Heart right ventricle (tissue), 16 donors: ENCODE measurements around the gene MAPT. TPM values are rescaled to one million over a fixed set of nuclear protein-coding genes. Genes with fewer than 3 reads are reported as not detected.

Experiments
- ATAC-seq, 8 donors: fragments of 200-7000 bp; cut with Tn5 transposase; one replicate each; pipeline ENCODE4 v1.9.1; 2020; ENCODE audit warnings: mild to moderate bottlenecking in 8 of 8, moderate library complexity in 8 of 8, moderate number of reproducible peaks in 1 of 8
- DNase-seq, 2 donors: peaks; one replicate each; pipeline ENCODE4 v3.0.0-alpha.2; 2020
- H3K27ac ChIP-seq, 10 donors: fragments of 200-600 bp; sonication (generic) in 2 of 10; one replicate each; pipeline versions ENCODE4 v1.5.0 to v1.8.0; 2020 to 2022; ENCODE audit warnings: mild to moderate bottlenecking in 3 of 10
- H3K27me3 ChIP-seq, 7 donors: fragments of 200-600 bp; one replicate each; pipeline ENCODE4 v1.8.0; 2021 to 2022; ENCODE audit warnings: mild to moderate bottlenecking in 2 of 7
- H3K36me3 ChIP-seq, 9 donors: fragments of 200-600 bp; sonication (generic) in 1 of 9; one replicate each; pipeline versions ENCODE4 v1.5.0 to v1.8.0; 2020 to 2022; ENCODE audit warnings: mild to moderate bottlenecking in 2 of 9
- H3K4me1 ChIP-seq, 9 donors: fragments of 200-600 bp; sonication (generic) in 1 of 9; one replicate each; pipeline versions ENCODE4 v1.5.0 to v1.8.0; 2020 to 2022; ENCODE audit warnings: mild to moderate bottlenecking in 4 of 9
- H3K4me3 ChIP-seq, 10 donors: fragments of 200-600 bp; sonication (generic) in 2 of 10; one replicate each; pipeline versions ENCODE4 v1.5.0 to v1.8.0; 2020 to 2022; ENCODE audit warnings: mild to moderate bottlenecking in 7 of 10, moderate library complexity in 2 of 10
- H3K9me3 ChIP-seq, 11 donors: fragments of 200-600 bp in 10 of 11; sonication (generic) in 2 of 11; one replicate each; pipeline versions ENCODE4 v1.5.0 to v1.8.0; 2013 to 2022; ENCODE audit warnings: mild to moderate bottlenecking in 2 of 11, control low read depth in 1 of 11, moderate library complexity in 1 of 11
- CTCF ChIP-seq, 9 donors: fragments of 200-600 bp; sonication (generic) in 2 of 9; IDR thresholded peaks; one replicate each; pipeline versions ENCODE4 v1.5.0 to v1.8.0; 2021 to 2022; ENCODE audit warnings: antibody characterized with exemption in 9 of 9, mild to moderate bottlenecking in 5 of 9, moderate library complexity in 1 of 9
- WGBS, 2 donors: extraction: QIAGEN DNeasy Blood & Tissue Kit; methylation state at CpG; one replicate each; pipeline ENCODE4 v1.1.7; 2013; ENCODE audit warnings: inconsistent platforms in 1 of 2; 5-methylcytosine and 5-hydroxymethylcytosine counted together
- intact Hi-C, 10 donors: fragments of 100-400 bp; cut with DNase I; formaldehyde crosslinking; loops; one replicate each; pipeline versions ENCODE4 v1.11.1 to v1.14.2; 2022
- polyA plus RNA-seq, 2 donors: library from polyadenylated mRNA; stranded (reverse); fragments of 200-250 nt; gene quantifications; one replicate each; pipeline ENCODE4 v1.2.3, GENCODE V29; 2013
- total RNA-seq, 10 donors: library from RNA; stranded (reverse); fragmentation: NEBNext Ultra II Directional in 3 of 10; extraction: Animal tissue kit (Norgen Biotek cat#: 25700) in 3 of 10; gene quantifications; one replicate each; pipeline versions ENCODE4 v1.2.1 to v1.2.4, GENCODE V29; 2021 to 2023
- donor health status: Arrhythmogenic right ventricular cardiomyopathy.
- donor health status: ischemic (EF 13 %, LVEDD 7.1; RV severe dilation, severe dysfunction).
- donor health status: healthy with polysubstance abuse.
- donor health status: DM: no; HTN: yes; CAD: no.
- donor health status: DM: no; HTN: no; CAD: no.
- donor health status: ischemic (EF 25% LVEDD 6.9; RV normal size, moderate dysfunction).
- donor health status: ischemic (EF 25% LVEDD 5.7; RV mildly dilated, moderate dysfunction).
- donor health status: healthy.
- donor health status: DM: yes; HTN: yes; CAD: no.
- donor health status: Ischemic cardiomyopathy.
- donor health status: ischemic (EF 35%, LVEDD 5.7; RV mildly dilated, moderate dysfunction).
- donor health status: nonischemic (EF 11% LVEDD 7.7; RV severe dilation, severe dysfunction).
- donor health status: DM: yes; HTN: yes; CAD: no.
- donor health status: PGD.
- donor health status: ischemic (EF 29% LVEDD 5.4; RV normal size, mild dysfunction).
- donor health status: nonischemic (EF 23%, LVEDD 6.1; RV moderate dilation, normal function).

Gene MAPT
- total and polyA plus RNA-seq, 12 donors: 0.90 to 63.3 (median 32.5) TPM

DNA sequence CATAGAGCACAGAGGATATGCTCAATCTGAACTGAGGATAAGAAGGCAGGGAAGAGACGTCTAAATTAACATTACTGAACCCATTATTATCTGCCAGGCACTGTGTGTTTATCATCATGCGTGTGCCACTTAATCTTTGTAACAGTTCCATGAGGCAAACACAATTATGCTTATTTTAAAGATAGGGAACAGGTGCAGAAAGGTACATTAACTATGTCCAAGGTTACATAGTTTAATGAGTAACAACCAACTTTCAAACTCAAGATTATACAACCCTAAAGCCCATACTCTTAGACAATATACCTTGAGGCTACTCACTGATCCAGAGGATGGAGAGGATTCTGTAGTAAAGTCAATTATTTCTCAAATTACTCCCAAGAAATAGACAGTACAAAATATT lies 147.9 kb downstream of the MAPT start:
- H3K36me3 ChIP-seq: peaks cover 0 to 96% (median 32%) of the 10 kb centered on the region in 9 donors
- 57 to 66% methylated on average over 2 of the region's 2 CpGs for WGBS, 2 donors
- ATAC-seq (no peak), DNase-seq (no peak)
- H3K27ac ChIP-seq: no peak overlapping the region
- H3K4me1 ChIP-seq: peaks cover 0 to 65% (median 32%) of the 10 kb centered on the region in 9 donors
- intact Hi-C loops: loop anchor here in 6 of 10 donors (2.0 to 5.0 kb wide), 4 partner anchors 40 to 171 kb away; partner anchors contain the start of gene KANSL1 (in 2 of the 6)
- no peaks in the 10 kb centered on the region for H3K9me3 ChIP-seq
- H3K27me3 ChIP-seq: no peaks in the 10 kb centered on the region
- TF ChIP-seq CTCF (IDR thresholded peaks at IDR 0.05): no peak
- H3K4me3 ChIP-seq: no peak overlapping the region

GRCh38 chr17:46042925-46043324 lies 148.6 kb downstream of the MAPT start:
- intact Hi-C loops: loop anchor here in 6 of 10 donors (2.0 to 5.0 kb wide), 4 partner anchors 41 to 170 kb away; partner anchors contain the start of gene KANSL1 (in 2 of the 6)
- Histone ChIP-seq H3K4me1 (peaks cover 0 to 65% (median 32%) of the 10 kb centered on the region in 9 donors), H3K36me3 (peaks cover 0 to 96% (median 27%) of the 10 kb centered on the region in 9 donors), H3K27ac (no peak overlapping the region), H3K9me3 (no peaks in the 10 kb centered on the region), H3K4me3 (no peak overlapping the region), H3K27me3 (no peaks in the 10 kb centered on the region)
- ATAC-seq (no peak), DNase-seq (no peak)
- 72 to 81% methylated on average over 3 of the region's 3 CpGs for WGBS, 2 donors
- no peak for TF ChIP-seq CTCF (IDR thresholded peaks at IDR 0.05)

- WGBS, 2 donors: 87 to 92% methylated on average over 3 of the region's 3 CpGs
- Histone ChIP-seq H3K4me1 (peaks cover 0 to 61% (median 32%) of the 10 kb centered on the region in 9 donors), H3K4me3 (no peak overlapping the region), H3K9me3 (no peaks in the 10 kb centered on the region), H3K27me3 (no peaks in the 10 kb centered on the region), H3K27ac (peak overlapping the region in 5 of 10 donors; percentile 3 to 44 (median 13)), H3K36me3 (peaks cover 0 to 96% (median 20%) of the 10 kb centered on the region in 9 donors)
- ATAC-seq (no peak), DNase-seq (no peak)
- intact Hi-C loops: loop anchor here in 8 of 10 donors (1.0 to 5.0 kb wide), 9 partner anchors 41 to 170 kb away; partner anchors contain the start of gene KANSL1 (in 6 of the 8)
- no peak for TF ChIP-seq CTCF (IDR thresholded peaks at IDR 0.05)
Measured at GRCh38 chr17:46043606-46044005, 149.3 kb downstream of the MAPT start.

DNA sequence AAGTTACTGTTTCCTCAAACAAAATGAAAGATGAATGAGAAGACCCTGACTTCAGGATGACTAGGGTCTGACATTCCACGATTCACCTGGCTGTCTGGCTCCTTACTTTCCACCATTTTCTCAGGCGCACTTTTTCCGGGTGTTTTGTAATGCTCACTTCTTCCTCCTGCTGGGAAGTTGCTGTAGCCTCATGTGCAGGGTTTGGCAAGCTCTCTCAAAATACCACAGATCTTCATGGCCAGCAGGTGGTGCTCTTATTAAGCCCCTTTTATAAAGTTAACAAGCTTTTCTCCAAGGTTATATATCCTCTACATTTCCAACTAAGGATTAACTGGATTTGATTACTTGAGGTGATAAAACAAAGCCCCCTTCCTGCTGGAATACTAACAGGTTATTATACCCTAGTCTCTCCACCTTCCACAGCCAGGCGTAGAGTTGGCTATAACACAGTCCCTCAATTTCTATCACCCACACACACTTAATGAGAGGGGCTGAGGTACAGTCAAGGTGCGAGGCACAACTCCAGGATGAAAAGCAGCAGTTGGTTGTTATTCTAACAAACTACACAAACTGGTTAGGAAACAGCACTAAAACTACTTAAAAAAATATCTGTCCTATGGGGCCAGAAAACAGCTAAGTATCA lies 150.1 kb downstream of the MAPT start:
- WGBS, 2 donors: 40 to 44% methylated on average over 5 of the region's 5 CpGs
- peak overlapping the region in 7 of 10 donors; percentile 3 to 47 (median 23) for H3K27ac ChIP-seq
- peaks cover 0 to 96% (median 17%) of the 10 kb centered on the region in 9 donors for H3K36me3 ChIP-seq
- DNase-seq (peak in 1 of 2 donors; percentile 88), ATAC-seq (peak; percentile 66 to 88 (median 82))
- H3K4me1 ChIP-seq: peaks cover 0 to 53% (median 32%) of the 10 kb centered on the region in 9 donors
- no peaks in the 10 kb centered on the region for H3K27me3 ChIP-seq
- intact Hi-C loops: loop anchor here in 8 of 10 donors (1.0 to 5.0 kb wide), 8 partner anchors 42 to 169 kb away; partner anchors contain the start of gene KANSL1 (in 6 of the 8)
- H3K4me3 ChIP-seq: no peak overlapping the region
- no peaks in the 10 kb centered on the region for H3K9me3 ChIP-seq
- peak; percentile 74 to 93 (median 85) for TF ChIP-seq CTCF (IDR thresholded peaks at IDR 0.05)
